HG03565 (cell line): ENCODE measurements around the gene TMEM255B.
A peak's percentile ranks its signal among the peaks of the same experiment; 100 is the strongest.
"Not testable (repeated sequence)": the region's sequence is repeated elsewhere in the genome, so short reads cannot be mapped to it uniquely, and the experiment has no call there.

ENCODE experiments used
- ATAC-seq: cut with Tn5 transposase; IDR thresholded peaks from one replicate; pipeline ENCODE4 v1.9.1; 2021; ENCODE audit warnings: mild to moderate bottlenecking, moderate library complexity; ENCODE audit not compliant: unreplicated experiment

TMEM255B gene

DNA sequence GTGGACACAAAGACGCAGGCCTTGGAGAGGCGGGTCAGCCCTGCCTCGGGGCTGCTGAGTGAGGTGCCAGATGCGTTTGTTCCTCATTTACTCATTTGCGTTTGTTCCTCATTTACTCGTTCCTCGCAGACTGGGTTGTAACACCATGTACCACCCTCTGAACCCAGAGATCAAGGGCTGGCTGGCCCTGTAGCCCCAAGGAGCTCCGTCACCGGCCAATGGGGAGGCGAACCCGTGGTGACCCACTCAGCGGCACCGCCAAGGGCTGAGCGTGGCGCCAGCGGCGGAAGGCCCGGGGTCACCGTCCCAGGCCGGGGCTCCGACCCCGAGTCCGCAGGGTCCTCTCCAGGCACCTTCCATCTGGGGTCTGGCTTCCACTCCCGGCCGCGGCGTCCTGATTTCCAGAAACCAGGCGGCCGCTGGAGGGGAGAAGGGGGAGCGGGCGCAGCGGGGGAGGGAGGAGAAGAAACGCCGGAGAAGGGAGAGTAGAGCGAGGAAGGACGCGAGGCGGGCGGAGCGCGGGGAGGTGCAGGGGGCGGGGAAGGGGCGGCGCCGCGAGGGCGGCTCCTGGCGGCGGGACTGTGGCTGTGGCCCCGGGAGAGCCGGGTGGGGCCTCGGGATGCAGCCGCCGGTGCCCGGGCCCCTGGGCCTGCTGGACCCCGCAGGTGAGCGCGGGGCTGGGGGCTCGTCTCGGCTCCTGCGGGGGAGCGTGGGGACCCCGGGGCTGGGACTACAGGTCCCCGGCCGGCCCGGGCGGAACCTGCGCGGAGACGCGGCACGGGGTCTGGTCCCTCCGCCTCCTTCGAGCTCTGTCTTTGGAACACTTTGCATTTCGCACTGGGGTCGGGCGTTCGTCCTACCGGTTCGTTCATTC, at the start of gene TMEM255B:
TSS of gene TMEM255B (plus strand) at position 576 of the 874 bp plus-strand sequence. CDS start at position 620, 44 bp downstream.
- ATAC-seq, result peak; percentile 46

DNA sequence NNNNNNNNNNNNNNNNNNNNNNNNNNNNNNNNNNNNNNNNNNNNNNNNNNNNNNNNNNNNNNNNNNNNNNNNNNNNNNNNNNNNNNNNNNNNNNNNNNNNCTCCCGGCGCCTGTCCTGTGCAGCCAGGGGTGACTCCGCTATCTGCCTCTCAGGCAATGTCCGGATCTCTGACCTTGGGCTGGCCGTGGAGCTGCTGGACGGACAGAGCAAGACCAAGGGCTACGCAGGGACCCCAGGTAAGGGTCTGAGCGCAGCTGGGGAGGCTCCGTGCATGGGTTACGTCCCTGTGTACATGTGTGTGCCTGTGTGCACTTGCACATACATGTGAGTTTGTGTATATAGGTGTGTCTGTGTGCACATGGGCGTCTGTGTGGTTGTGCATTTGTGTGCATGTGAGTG, 36.1 kb upstream of the TMEM255B start:
- ATAC-seq, result no peak

- no peak for ATAC-seq
Measured at GRCh38 chr13:113723410-113724015, 35.5 kb upstream of the TMEM255B start.

- ATAC-seq, result no peak
Measured at GRCh38 chr13:113724016-113724758, 34.8 kb upstream of the TMEM255B start.

- peak; percentile 71 for ATAC-seq
Measured at GRCh38 chr13:113724780-113725315, 34.2 kb upstream of the TMEM255B start.

DNA sequence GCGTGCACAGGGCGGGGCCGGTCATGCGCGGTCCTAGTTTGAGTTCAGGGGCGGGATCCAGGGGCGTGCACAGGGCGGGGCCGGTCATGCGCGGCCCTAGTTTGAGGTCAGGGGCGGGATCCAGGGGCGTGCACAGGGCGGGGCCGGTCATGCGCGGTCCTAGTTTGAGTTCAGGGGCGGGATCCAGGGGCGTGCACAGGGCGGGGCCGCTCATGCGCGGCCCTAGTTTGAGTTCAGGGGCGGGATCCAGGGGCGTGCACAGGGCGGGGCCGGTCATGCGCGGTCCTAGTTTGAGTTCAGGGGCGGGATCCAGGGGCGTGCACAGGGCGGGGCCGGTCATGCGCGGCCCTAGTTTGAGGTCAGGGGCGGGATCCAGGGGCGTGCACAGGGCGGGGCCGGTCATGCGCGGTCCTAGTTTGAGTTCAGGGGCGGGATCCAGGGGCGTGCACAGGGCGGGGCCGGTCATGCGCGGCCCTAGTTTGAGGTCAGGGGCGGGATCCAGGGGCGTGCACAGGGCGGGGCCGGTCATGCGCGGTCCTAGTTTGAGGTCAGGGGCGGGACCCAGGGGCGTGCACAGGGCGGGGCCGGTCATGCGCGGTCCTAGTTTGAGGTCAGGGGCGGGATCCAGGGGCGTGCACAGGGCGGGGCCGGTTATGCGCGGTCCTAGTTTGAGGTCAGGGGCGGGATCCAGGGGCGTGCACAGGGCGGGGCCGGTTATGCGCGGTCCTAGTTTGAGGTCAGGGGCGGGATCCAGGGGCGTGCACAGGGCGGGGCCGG, 33.5 kb upstream of the TMEM255B start:
- not testable (repeated sequence) for ATAC-seq

DNA sequence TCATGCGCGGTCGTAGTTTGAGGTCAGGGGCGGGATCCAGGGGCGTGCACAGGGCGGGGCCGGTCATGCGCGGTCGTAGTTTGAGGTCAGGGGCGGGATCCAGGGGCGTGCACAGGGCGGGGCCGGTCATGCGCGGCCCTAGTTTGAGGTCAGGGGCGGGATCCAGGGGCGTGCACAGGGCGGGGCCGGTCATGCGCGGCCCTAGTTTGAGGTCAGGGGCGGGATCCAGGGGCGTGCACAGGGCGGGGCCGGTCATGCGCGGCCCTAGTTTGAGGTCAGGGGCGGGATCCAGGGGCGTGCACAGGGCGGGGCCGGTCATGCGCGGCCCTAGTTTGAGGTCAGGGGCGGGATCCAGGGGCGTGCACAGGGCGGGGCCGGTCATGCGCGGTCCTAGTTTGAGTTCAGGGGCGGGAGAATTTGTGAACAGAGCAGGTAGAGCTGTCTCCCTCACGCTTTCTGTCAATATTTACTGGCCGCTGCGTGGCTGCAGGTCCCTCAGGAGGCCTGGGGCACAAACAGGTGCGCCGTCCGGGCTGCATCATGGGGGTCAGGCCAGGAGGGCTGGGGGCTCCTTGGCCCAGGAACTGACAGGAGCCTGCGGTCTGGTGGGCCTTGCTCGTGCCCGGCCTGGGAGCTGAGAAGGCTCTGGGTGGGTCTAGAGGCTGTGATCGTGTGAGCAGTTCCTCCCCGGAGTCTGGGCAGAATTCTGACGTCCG, 32.8 kb upstream of the TMEM255B start:
- ATAC-seq, result not testable (repeated sequence)

- ATAC-seq, result no peak
Measured at GRCh38 chr13:113726961-113727411, 32.0 kb upstream of the TMEM255B start.

DNA sequence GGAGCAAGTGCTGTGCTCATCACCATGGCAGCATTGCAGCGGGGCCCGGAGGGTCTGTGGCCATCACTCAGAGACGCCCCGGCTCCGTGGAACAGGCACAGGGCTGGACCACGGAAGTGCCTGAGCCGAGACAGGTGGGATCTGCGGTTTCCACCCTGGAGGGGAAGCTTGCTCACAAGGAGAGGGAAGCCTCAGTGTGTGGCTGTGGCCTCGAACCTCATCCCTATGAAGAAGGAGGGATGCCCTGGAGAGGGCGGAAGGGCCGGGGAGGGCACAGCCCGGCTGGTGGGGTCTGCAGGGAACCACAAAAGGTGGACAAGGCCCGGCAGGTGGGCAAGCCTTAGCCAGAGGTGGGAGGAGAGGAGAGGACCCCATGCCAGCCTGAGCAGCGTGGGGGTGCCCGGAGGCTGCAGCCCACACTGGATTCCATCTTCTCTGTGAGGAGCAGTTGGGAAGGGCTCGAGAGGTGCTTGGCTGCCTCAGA, 30.4 kb upstream of the TMEM255B start:
- ATAC-seq, result no peak

DNA sequence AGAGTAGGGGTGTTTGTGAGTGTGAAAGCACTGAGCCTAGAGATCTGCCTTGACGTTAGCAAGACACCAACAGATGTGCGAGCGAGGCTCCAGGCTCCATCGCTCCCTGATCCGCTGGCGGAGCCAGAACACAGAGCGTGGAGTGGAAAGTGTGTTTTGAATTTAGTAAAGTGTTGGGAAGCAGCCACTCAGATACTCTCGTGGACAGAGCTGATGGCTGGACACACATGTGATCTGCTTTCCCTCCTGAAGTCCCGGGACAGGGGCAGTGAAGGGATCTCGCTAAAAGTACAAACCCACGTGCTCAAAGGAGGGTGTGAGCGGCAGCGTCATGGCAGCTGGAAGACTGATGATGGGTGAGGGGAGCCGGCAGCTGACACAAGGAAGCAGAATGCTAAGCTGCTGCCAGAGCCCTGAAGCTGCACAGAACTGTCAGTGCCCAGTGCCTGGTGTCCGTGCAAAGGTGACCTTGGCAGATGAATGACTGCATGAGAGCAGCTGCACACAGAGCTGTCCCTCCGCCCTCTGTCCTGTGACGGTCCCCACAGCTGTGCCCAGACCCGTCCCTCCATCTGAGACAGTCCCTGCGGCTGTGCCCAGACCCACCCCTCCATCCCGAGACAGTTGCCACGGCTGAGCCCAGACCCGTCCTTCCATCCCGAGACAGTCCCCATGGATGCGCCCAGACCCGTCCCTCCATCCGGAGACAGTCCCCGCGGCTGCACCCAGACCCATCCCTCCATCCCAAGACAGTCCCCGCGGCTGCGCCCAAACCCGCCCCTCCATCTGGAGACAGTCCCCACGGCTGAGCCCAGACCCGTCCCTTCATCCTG, 29.6 kb upstream of the TMEM255B start:
- ATAC-seq, result no peak

GRCh38 chr13:113730258-113730691, 28.8 kb upstream of the TMEM255B start:
- ATAC-seq, result no peak

- ATAC-seq, result no peak
Measured at GRCh38 chr13:113730831-113731191, 28.2 kb upstream of the TMEM255B start.

DNA sequence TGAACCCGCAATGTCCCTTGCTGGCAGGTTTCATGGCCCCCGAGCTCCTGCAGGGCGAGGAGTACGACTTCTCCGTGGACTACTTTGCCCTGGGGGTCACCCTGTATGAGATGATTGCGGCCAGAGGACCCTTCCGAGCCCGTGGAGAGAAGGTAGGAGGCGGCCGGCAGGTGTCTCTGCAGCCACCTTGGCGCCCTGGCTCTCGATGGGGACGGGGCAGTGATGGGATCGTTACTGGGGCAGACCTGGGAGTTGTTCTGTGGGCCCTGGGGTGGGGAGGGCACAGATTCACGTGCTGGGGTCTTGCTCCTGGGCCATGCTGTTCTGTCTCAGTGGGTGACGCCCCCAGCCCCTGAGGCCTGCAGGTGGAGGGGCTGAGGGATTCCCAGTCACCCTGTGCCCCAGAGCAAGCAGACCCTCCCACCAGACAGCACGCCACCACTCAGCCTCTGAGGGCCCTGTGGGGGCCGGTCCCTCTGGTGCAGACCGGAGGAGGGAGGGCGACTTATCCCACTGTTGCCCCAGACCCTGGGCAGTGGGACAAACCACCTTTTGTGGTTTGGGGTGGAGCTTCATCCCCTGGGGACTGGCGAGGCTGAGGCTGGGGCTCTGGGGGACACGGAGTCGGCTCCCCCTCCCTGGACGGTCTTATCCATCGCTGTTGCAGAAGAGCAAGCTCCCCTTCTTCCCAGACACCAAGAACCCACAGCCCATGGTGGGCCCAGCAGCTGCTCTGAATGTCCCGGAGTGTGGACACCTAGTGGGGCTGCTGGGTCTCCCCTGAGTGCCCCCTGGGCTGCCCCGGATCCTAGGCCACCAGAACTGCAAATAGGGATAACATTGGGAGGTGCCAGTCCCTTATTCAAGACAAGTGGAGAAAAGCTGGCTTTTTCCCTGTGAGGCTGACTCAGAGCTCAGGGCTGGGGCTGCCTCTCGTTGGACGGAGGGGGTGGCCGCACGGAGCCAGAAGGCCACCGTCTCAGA, 27.5 kb upstream of the TMEM255B start:
- no peak for ATAC-seq

DNA sequence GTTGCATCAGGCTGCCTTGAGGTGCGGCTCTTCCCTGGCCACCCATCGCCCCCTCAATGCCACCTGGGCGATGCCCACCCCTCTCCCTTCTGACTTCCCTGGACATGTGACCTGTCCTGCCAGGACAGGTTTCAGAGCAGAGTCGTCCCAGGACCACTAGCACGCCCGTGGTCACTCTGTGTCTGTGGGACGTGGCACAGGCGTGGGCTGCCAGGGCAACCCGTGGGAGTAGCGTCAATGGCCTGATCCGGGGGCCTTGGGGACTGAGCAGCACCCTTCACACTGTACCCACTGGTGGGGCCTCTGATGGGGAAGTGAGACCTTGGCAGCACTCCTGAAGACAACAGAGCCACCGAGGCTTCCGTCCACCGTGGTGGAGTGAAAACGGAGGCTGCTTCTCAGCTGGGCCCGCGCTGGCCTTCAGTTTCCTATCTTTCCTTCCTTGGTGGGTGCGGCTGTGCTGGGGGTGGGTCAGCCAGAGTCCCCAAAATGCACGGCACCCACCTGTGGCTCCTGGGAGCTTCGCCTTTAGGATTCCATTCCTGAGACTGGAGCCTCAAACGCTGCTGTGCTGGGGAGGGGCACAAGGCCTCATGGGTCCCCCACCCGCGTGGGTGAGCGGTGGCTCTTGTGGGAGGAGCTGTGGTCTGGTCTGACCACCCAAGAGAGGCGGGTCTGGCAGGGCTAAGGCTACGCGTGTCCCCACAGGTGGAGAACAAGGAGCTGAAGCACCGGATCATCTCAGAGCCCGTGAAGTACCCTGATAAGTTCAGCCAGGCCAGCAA, 26.7 kb upstream of the TMEM255B start:
- no peak for ATAC-seq

- ATAC-seq, result no peak
Measured at GRCh38 chr13:113732961-113733950, 25.8 kb upstream of the TMEM255B start.
